Hypothalamus (tissue), 51 donors: ENCODE measurements around the gene ASTN1.
"Not testable (repeated sequence)": the region's sequence is repeated elsewhere in the genome, so short reads cannot be mapped to it uniquely, and the experiment has no call there.

Source experiments
- DNase-seq, 51 donors: peaks; one replicate each; lab custom pipeline; 2025; lab: John Stamatoyannopoulos, UW

Gene ASTN1

GRCh38 chr1:177118901-177119300, 45.6 kb downstream of the ASTN1 start:
- peak in 1 of 51 donors; percentile 34 for DNase-seq

GRCh38 chr1:177116941-177117340, 47.6 kb downstream of the ASTN1 start:
- no peak for DNase-seq

GRCh38 chr1:177106614-177107365, 57.7 kb downstream of the ASTN1 start:
- DNase-seq = no peak

- no peak for DNase-seq
Observed at GRCh38 chr1:177106196-177106595, 58.3 kb downstream of the ASTN1 start.

- DNase-seq = no peak
Observed at GRCh38 chr1:177103005-177103852, 61.3 kb downstream of the ASTN1 start.

- no peak for DNase-seq
Observed at GRCh38 chr1:177092001-177092400, 72.5 kb downstream of the ASTN1 start.

GRCh38 chr1:177091040-177091439, 73.5 kb downstream of the ASTN1 start:
- no peak for DNase-seq

GRCh38 chr1:177088966-177089365, 75.5 kb downstream of the ASTN1 start:
- no peak for DNase-seq

- no peak for DNase-seq
Observed at GRCh38 chr1:177082855-177083693, 81.4 kb downstream of the ASTN1 start.

- DNase-seq = peak in 4 of 51 donors; percentile 14 to 43 (median 17)
Observed at GRCh38 chr1:177080564-177080963, 83.9 kb downstream of the ASTN1 start.

GRCh38 chr1:177077734-177078499, 86.6 kb downstream of the ASTN1 start:
- DNase-seq = no peak

GRCh38 chr1:177077006-177077405, 87.5 kb downstream of the ASTN1 start:
- DNase-seq = no peak

- DNase-seq = not testable (repeated sequence)
Observed at GRCh38 chr1:177074811-177075210, 89.7 kb downstream of the ASTN1 start.

GRCh38 chr1:177069490-177069889, 95.0 kb downstream of the ASTN1 start:
- peak in 3 of 51 donors; percentile 15 to 32 (median 30) for DNase-seq

GRCh38 chr1:177067752-177068410, 96.6 kb downstream of the ASTN1 start:
- DNase-seq = no peak

- no peak for DNase-seq
Observed at GRCh38 chr1:177065430-177065829, 99.1 kb downstream of the ASTN1 start.

- no peak for DNase-seq
Observed at GRCh38 chr1:177063648-177064047, 100.9 kb downstream of the ASTN1 start.

- DNase-seq = no peak
Observed at GRCh38 chr1:177054542-177054941, 110.0 kb downstream of the ASTN1 start.

- DNase-seq = no peak
Observed at GRCh38 chr1:177053648-177054047, 110.9 kb downstream of the ASTN1 start.
